Neuronal stem cell (in vitro differentiated cells): ENCODE measurements around the gene PIK3AP1.
A peak's percentile ranks its signal among the peaks of the same experiment; 100 is the strongest.

ENCODE experiments used
- DNase-seq: peaks from one replicate; pipeline ENCODE4 v3.0.0-alpha.2; 2013; ENCODE audit warnings: low spot score
- H2AFZ ChIP-seq: one replicate; pipeline ENCODE4 v1.6.1; 2013; ENCODE audit warnings: mild to moderate bottlenecking, low read length, inconsistent platforms
- H2AK5ac ChIP-seq: 2 replicates; pipeline ENCODE4 v1.6.1; 2013; ENCODE audit warnings: low read depth, mild to moderate bottlenecking, inconsistent platforms, low read length, moderate library complexity, mixed read lengths
- H2BK120ac ChIP-seq: 2 replicates; pipeline ENCODE4 v1.6.1; 2013; ENCODE audit warnings: low read depth, mild to moderate bottlenecking, inconsistent platforms, low read length, moderate library complexity, mixed read lengths
- H2BK12ac ChIP-seq: one replicate; pipeline ENCODE4 v1.6.1; 2013; ENCODE audit warnings: low read length, inconsistent platforms
- H2BK15ac ChIP-seq: 2 replicates; pipeline ENCODE4 v1.6.1; 2013; ENCODE audit warnings: mild to moderate bottlenecking, low read length, inconsistent platforms, mixed read lengths
- H2BK5ac ChIP-seq: one replicate; pipeline ENCODE4 v1.6.1; 2013; ENCODE audit warnings: inconsistent platforms, mild to moderate bottlenecking, low read length, moderate library complexity
- H3K14ac ChIP-seq: one replicate; pipeline ENCODE4 v1.6.1; 2013; ENCODE audit warnings: low read length, inconsistent platforms
- H3K18ac ChIP-seq: 2 replicates; pipeline ENCODE4 v1.6.1; 2013; ENCODE audit warnings: low read length, inconsistent platforms
- H3K23ac ChIP-seq: 2 replicates; pipeline ENCODE4 v1.6.1; 2013; ENCODE audit warnings: low read depth, mild to moderate bottlenecking, mixed read lengths, low read length, inconsistent platforms; ENCODE audit not compliant: poor library complexity
- H3K27ac ChIP-seq: replicated peaks from 3 replicates; pipeline ENCODE4 v1.5.1; 2013; ENCODE audit warnings: low read length, inconsistent platforms
- H3K27me3 ChIP-seq, 3 experiments: 2 replicates each; pipeline ENCODE4 v1.6.1; 2013; ENCODE audit warnings: low read length in 3 of 3, mild to moderate bottlenecking in 2 of 3, inconsistent platforms in 1 of 3, low read depth in 1 of 3, mixed read lengths in 1 of 3, moderate library complexity in 1 of 3; ENCODE audit not compliant: control insufficient read depth in 3 of 3, insufficient read depth in 3 of 3
- H3K36me3 ChIP-seq, 2 donors: replicated peaks in 1 of 2; 2 replicates each; pipeline ENCODE4 v1.6.1; 2013; ENCODE audit warnings: low read length in 2 of 2; ENCODE audit not compliant: control insufficient read depth in 2 of 2, insufficient read depth in 2 of 2
- H3K4ac ChIP-seq: 2 replicates; pipeline ENCODE4 v1.6.1; 2013; ENCODE audit warnings: inconsistent platforms, mild to moderate bottlenecking, low read length, moderate library complexity
- H3K4me1 ChIP-seq, 2 donors: 1 replicate in 1 of 2; 2 replicates in 1 of 2; pipeline ENCODE4 v1.6.1; 2013; ENCODE audit warnings: low read length in 2 of 2, low read depth in 1 of 2; ENCODE audit not compliant: control insufficient read depth in 2 of 2, insufficient read depth in 1 of 2
- H3K4me2 ChIP-seq: one replicate; pipeline ENCODE4 v1.6.1; 2013; ENCODE audit warnings: mild to moderate bottlenecking, low read length, inconsistent platforms; ENCODE audit not compliant: insufficient read depth, poor library complexity, severe bottlenecking
- H3K4me3 ChIP-seq, 2 donors: 2 replicates each; pipeline ENCODE4 v1.5.1; 2013; ENCODE audit warnings: low read length in 2 of 2, mild to moderate bottlenecking in 2 of 2, inconsistent platforms in 1 of 2, moderate library complexity in 1 of 2
- H3K79me1 ChIP-seq: one replicate; pipeline ENCODE4 v1.6.1; 2013; ENCODE audit warnings: low read depth, mild to moderate bottlenecking, inconsistent platforms, low read length, moderate library complexity
- H3K9ac ChIP-seq: one replicate; pipeline ENCODE4 v1.6.1; 2013; ENCODE audit warnings: mild to moderate bottlenecking, low read depth, low read length, inconsistent platforms; ENCODE audit not compliant: poor library complexity
- H3K9me3 ChIP-seq, 2 donors: replicated peaks in 1 of 2; 2 replicates each; pipeline versions ENCODE3 to v1.6.1; 2013; ENCODE audit warnings: low read length in 2 of 2, mild to moderate bottlenecking in 2 of 2, inconsistent platforms in 1 of 2, low read depth in 1 of 2, mixed read lengths in 1 of 2, moderate library complexity in 1 of 2; ENCODE audit not compliant: control insufficient read depth in 2 of 2, insufficient read depth in 1 of 2
- H4K8ac ChIP-seq: one replicate; pipeline ENCODE4 v1.6.1; 2013; ENCODE audit warnings: low read depth, mild to moderate bottlenecking, inconsistent platforms, low read length, moderate library complexity
- H4K91ac ChIP-seq: one replicate; pipeline ENCODE4 v1.6.1; 2013; ENCODE audit warnings: low read length, low read depth, mild to moderate bottlenecking, inconsistent platforms; ENCODE audit not compliant: poor library complexity
- WGBS, 2 donors: extraction: QIAGEN DNeasy Blood & Tissue Kit; methylation state at CpG; one replicate each; pipeline ENCODE4 v1.1.7; 2013; ENCODE audit warnings: missing lambda C conversion rate in 2 of 2, mixed read lengths in 1 of 2; ENCODE audit not compliant: insufficient read length in 2 of 2, insufficient replicate concordance in 1 of 2; ENCODE audit errors: extremely low coverage in 2 of 2; 5-methylcytosine and 5-hydroxymethylcytosine counted together

PIK3AP1 gene

DNA sequence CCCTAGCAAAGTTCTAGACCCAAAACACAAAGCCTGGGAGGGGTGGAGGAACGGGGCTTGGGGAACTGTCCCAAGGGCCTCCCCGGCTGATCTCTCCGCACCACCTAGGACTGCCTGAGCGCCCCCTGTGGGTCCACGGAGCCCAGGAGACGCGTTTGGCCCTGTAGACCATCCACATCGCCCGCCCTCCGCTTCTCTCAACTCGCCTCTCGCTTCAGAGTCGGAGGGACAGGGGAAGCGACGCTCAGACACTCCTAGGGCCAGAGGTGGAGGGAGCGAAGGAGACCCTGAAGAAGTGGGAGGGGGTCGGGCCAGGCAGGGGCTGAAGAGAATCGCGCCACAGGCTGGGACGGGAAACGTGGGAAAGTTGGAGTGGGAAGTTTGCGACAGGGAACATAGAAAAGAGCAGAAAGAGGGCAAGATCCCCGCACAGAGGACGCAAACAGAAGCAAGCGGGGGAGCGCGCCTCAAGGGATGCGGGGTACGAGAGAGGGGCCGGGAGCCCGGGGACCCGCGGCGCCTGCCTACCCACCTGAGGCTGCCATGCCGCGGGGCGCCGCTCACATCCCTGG, 378 bp downstream of the PIK3AP1 start:
- no peaks in the 10 kb centered on the region for H3K9me3 ChIP-seq
- no peaks in the 10 kb centered on the region for H3K79me1 ChIP-seq
- H4K8ac ChIP-seq: no peak overlapping the region
- peak overlapping the region; percentile 85 for H2BK120ac ChIP-seq
- H3K4me2 ChIP-seq: peak overlapping the region; percentile 98
- peak; percentile 31 for DNase-seq
- H2AK5ac ChIP-seq: no peak overlapping the region
- H3K18ac ChIP-seq: peak overlapping the region; percentile 92
- WGBS, 2 donors: no CpG with 5 or more reads among the region's 38 CpGs
- H3K4me3 ChIP-seq: peak overlapping the region; percentile 41 to 78
- no peak overlapping the region for H2BK5ac ChIP-seq
- H2BK12ac ChIP-seq: no peak overlapping the region
- H2BK15ac ChIP-seq: peak overlapping the region; percentile 90
- H3K9ac ChIP-seq: peak overlapping the region; percentile 83
- H3K14ac ChIP-seq: no peak overlapping the region
- no peak overlapping the region for H4K91ac ChIP-seq
- no peaks in the 10 kb centered on the region for H3K36me3 ChIP-seq
- H3K27ac ChIP-seq: no peak overlapping the region
- H3K4me1 ChIP-seq: peaks cover 0 to 3% of the 10 kb centered on the region in 2 donors
- H3K4ac ChIP-seq: no peak overlapping the region
- peak overlapping the region; percentile 98 for H2AFZ ChIP-seq
- peak overlapping the region; percentile 37 for H3K23ac ChIP-seq
- H3K27me3 ChIP-seq: peaks cover 0 to 71% (median 0%) of the 10 kb centered on the region in 3 experiments

DNA sequence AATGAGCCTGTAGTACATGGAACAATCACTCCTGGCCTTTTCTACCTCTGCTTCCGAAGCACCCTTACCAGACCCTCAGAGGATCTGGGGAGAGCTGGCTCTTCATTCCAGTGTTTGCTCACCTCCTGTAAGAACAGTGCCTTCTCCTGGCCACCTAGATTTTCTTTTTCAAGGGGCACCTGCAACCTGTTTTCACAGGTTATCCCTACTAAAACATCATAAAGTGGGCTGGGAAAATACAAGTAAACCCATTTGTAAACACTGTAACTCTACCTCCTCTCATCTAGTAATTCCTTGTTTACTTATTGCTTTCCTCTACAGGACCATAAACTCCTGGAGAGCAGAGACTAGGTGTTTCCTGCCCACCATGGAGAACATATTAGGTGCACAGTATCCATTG, 1.1 kb downstream of the PIK3AP1 start:
- H3K23ac ChIP-seq: no peak overlapping the region
- H3K9ac ChIP-seq: no peak overlapping the region
- H4K91ac ChIP-seq: no peak overlapping the region
- peaks cover 0 to 67% (median 0%) of the 10 kb centered on the region in 3 experiments for H3K27me3 ChIP-seq
- H3K4me1 ChIP-seq: peaks cover 0 to 3% of the 10 kb centered on the region in 2 donors
- no peak overlapping the region for H3K18ac ChIP-seq
- no peak overlapping the region for H4K8ac ChIP-seq
- no peak overlapping the region for H3K27ac ChIP-seq
- WGBS, 2 donors: no CpG with 5 or more reads among the region's 1 CpG
- no peaks in the 10 kb centered on the region for H3K79me1 ChIP-seq
- no peak overlapping the region for H3K4ac ChIP-seq
- no peak overlapping the region for H2AFZ ChIP-seq
- H3K14ac ChIP-seq: no peak overlapping the region
- H3K4me3 ChIP-seq: no peak overlapping the region
- H3K36me3 ChIP-seq: no peaks in the 10 kb centered on the region
- H2BK15ac ChIP-seq: no peak overlapping the region
- H3K9me3 ChIP-seq: no peaks in the 10 kb centered on the region
- H3K4me2 ChIP-seq: no peak overlapping the region
- no peak overlapping the region for H2BK12ac ChIP-seq
- H2BK5ac ChIP-seq: no peak overlapping the region
- no peak for DNase-seq
- no peak overlapping the region for H2AK5ac ChIP-seq
- no peak overlapping the region for H2BK120ac ChIP-seq

DNA sequence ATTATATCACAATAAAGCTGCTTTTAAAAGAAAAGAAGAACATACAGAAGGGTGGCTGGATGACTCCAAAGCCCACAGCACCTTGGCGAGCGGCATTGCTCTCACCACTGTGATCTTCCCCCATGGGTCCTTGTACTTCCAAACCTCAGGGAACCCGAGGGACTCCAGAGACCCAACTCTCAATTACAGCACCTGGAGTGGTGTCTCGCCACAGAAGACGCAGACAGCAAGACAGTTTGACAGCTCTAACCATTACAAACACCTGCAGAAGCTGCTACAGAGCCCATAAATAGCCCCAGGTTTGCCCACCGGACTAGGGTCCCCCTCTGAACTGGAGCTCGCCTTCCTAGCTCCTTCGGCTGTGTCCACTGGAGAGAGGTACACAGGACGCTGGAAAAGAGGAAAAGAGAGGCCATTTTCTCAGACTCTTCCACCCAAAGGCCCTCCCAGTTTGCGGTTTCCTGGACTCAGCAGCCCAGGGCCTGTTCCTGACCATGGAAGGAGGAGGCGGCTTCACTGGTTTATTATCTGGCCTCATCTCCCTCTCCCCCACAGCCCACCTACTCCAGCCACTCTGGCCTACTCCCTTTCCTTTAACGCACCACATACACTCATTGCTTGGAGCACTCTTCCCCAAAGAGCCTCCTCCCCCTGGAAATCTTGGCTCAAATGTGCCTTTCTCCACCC, 1.9 kb downstream of the PIK3AP1 start:
- Histone ChIP-seq H3K14ac (no peak overlapping the region), H3K9ac (no peak overlapping the region), H3K27ac (no peak overlapping the region), H2AK5ac (no peak overlapping the region), H2BK15ac (no peak overlapping the region), H3K18ac (no peak overlapping the region), H3K4me3 (no peak overlapping the region), H3K4me1 (peaks cover 0 to 3% of the 10 kb centered on the region in 2 donors), H2BK12ac (no peak overlapping the region), H3K9me3 (no peaks in the 10 kb centered on the region), H3K23ac (no peak overlapping the region), H3K4me2 (no peak overlapping the region), H3K27me3 (peaks cover 0 to 60% (median 0%) of the 10 kb centered on the region in 3 experiments), H2AFZ (no peak overlapping the region), H2BK120ac (no peak overlapping the region), H2BK5ac (no peak overlapping the region), H3K36me3 (no peaks in the 10 kb centered on the region), H4K8ac (no peak overlapping the region), H4K91ac (no peak overlapping the region), H3K4ac (no peak overlapping the region), H3K79me1 (no peaks in the 10 kb centered on the region)
- no CpG with 5 or more reads among the region's 12 CpGs for WGBS, 2 donors
- no peak for DNase-seq

DNA sequence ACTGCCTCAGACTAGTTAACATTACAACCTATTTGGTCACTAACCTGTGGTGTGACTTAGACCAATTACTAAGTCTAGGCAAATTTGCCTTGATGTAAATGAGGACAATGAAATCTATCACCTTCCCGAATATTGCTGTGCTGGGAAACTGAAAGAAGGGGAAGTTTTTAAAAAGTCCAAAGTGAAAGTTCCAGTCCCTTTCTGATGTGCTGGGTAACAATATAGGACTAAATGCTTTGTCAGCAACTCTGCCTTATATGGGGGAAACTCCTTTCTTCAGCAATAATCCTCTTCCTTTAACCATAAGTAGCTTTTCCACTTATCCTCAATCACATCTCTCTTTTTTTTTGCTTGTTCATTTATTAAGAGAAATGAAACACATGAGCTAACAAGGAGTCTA, 3.9 kb downstream of the PIK3AP1 start:
- WGBS, 2 donors: no CpG with 5 or more reads among the region's 1 CpG
- Histone ChIP-seq H2BK12ac (no peak overlapping the region), H3K4me1 (peaks cover 0 to 3% of the 10 kb centered on the region in 2 donors), H3K4ac (no peak overlapping the region), H3K9ac (no peak overlapping the region), H2BK15ac (no peak overlapping the region), H3K14ac (no peak overlapping the region), H2BK120ac (no peak overlapping the region), H2AFZ (no peak overlapping the region), H2AK5ac (no peak overlapping the region), H3K36me3 (no peaks in the 10 kb centered on the region), H3K4me2 (no peak overlapping the region), H3K9me3 (no peaks in the 10 kb centered on the region), H4K8ac (no peak overlapping the region), H3K4me3 (no peak overlapping the region), H3K27ac (no peak overlapping the region), H3K18ac (no peak overlapping the region), H3K27me3 (peaks cover 0 to 46% (median 0%) of the 10 kb centered on the region in 3 experiments), H4K91ac (no peak overlapping the region), H3K79me1 (no peaks in the 10 kb centered on the region), H2BK5ac (no peak overlapping the region), H3K23ac (no peak overlapping the region)
- DNase-seq: no peak
